PFSK-1 (cell line): ENCODE measurements around the gene C20orf173.

Experiments used
- FOXP2 ChIP-seq: optimal IDR thresholded peaks from 2 replicates; pipeline ENCODE3; 2011; ENCODE audit warnings: borderline replicate concordance, control low read depth, inconsistent platforms; ENCODE audit not compliant: insufficient read depth; ENCODE audit errors: extremely low read length, extremely low read depth
- TF ChIP-seq, protein P1 (sequence below), 2 experiments: IDR thresholded peaks; 2 replicates each; pipeline versions ENCODE4 v1.6.1 to v1.8.0; 2011 to 2012; ENCODE audit warnings: low read depth in 2 of 2, low read length in 2 of 2, control low read depth in 1 of 2, inconsistent platforms in 1 of 2, mild to moderate bottlenecking in 1 of 2, moderate library complexity in 1 of 2; ENCODE audit not compliant: insufficient read depth in 1 of 2

DNA sequence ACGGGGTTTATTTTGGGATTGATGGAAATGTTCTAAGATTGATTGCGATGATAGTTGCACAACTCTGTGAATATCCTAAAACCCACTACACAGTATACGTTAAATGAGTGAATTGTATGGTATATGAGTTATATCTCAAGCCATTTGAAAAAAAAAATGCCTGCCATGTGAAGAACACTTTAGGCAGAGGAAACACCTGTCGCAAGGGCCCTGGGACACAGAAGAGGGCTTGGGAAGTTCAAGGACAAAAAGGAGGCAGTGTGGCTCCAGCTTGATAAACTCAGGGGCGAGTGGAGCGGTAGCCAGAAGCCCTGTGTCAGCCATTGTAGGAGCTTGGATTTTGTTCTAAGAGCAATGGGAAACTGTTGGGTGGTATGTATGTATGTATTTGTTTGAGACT, 37.1 kb downstream of the C20orf173 start:
- TF ChIP-seq, protein P1, sequence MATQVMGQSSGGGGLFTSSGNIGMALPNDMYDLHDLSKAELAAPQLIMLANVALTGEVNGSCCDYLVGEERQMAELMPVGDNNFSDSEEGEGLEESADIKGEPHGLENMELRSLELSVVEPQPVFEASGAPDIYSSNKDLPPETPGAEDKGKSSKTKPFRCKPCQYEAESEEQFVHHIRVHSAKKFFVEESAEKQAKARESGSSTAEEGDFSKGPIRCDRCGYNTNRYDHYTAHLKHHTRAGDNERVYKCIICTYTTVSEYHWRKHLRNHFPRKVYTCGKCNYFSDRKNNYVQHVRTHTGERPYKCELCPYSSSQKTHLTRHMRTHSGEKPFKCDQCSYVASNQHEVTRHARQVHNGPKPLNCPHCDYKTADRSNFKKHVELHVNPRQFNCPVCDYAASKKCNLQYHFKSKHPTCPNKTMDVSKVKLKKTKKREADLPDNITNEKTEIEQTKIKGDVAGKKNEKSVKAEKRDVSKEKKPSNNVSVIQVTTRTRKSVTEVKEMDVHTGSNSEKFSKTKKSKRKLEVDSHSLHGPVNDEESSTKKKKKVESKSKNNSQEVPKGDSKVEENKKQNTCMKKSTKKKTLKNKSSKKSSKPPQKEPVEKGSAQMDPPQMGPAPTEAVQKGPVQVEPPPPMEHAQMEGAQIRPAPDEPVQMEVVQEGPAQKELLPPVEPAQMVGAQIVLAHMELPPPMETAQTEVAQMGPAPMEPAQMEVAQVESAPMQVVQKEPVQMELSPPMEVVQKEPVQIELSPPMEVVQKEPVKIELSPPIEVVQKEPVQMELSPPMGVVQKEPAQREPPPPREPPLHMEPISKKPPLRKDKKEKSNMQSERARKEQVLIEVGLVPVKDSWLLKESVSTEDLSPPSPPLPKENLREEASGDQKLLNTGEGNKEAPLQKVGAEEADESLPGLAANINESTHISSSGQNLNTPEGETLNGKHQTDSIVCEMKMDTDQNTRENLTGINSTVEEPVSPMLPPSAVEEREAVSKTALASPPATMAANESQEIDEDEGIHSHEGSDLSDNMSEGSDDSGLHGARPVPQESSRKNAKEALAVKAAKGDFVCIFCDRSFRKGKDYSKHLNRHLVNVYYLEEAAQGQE (IDR thresholded peaks at IDR 0.05; ENCODE audit: insufficient read depth in 1 of 2, low read depth in 2 of 2, low read length in 2 of 2), result no peak
- no peak for TF ChIP-seq FOXP2
